Choroid plexus epithelial cell (primary cell): Measurements from ENCODE around the gene SLC1A3.

Experiments
- DNase-seq: peaks from one replicate; pipeline ENCODE4 v3.0.0-alpha.2; 2010; ENCODE audit warnings: low read depth
- H3K4me3 ChIP-seq: 2 replicates; pipeline ENCODE4 v1.5.1; 2011; ENCODE audit warnings: low read depth, mild to moderate bottlenecking, control low read depth, low read length, moderate library complexity
- CTCF ChIP-seq: conservative IDR thresholded peaks from 2 replicates; pipeline ENCODE4 v1.5.1; 2011; ENCODE audit warnings: low read depth, mild to moderate bottlenecking, control low read depth, inconsistent platforms, low read length, moderate library complexity

Gene SLC1A3

GRCh38 chr5:36654564-36654963, 48.2 kb downstream of the SLC1A3 start:
- H3K4me3 ChIP-seq: no peak overlapping the region
- no peak for TF ChIP-seq CTCF
- no peak for DNase-seq

GRCh38 chr5:36655161-36655560, 48.8 kb downstream of the SLC1A3 start:
- no peak for TF ChIP-seq CTCF
- H3K4me3 ChIP-seq: no peak overlapping the region
- DNase-seq: peak; percentile 51

GRCh38 chr5:36656556-36656955, 50.1 kb downstream of the SLC1A3 start:
- no peak for TF ChIP-seq CTCF
- DNase-seq: no peak
- no peak overlapping the region for H3K4me3 ChIP-seq

- H3K4me3 ChIP-seq: no peak overlapping the region
- no peak for TF ChIP-seq CTCF
- DNase-seq: peak; percentile 99
These were observed 51.2 kb downstream of the SLC1A3 start for GRCh38 chr5:36657563-36657995.

- H3K4me3 ChIP-seq: no peak overlapping the region
- no peak for TF ChIP-seq CTCF
- peak; percentile 29 for DNase-seq
These were observed 51.8 kb downstream of the SLC1A3 start for GRCh38 chr5:36658038-36658756.

GRCh38 chr5:36659411-36659810, 53.0 kb downstream of the SLC1A3 start:
- TF ChIP-seq CTCF: no peak
- no peak overlapping the region for H3K4me3 ChIP-seq
- peak; percentile 49 for DNase-seq

- no peak for DNase-seq
- no peak overlapping the region for H3K4me3 ChIP-seq
- TF ChIP-seq CTCF: no peak
These were observed 54.1 kb downstream of the SLC1A3 start for GRCh38 chr5:36660397-36661049.
